ENCODE data around the gene EMC9.
"Not testable (repeated sequence)": the region's sequence is repeated elsewhere in the genome, so short reads cannot be mapped to it uniquely, and the experiment has no call there.

Gene EMC9

DNA sequence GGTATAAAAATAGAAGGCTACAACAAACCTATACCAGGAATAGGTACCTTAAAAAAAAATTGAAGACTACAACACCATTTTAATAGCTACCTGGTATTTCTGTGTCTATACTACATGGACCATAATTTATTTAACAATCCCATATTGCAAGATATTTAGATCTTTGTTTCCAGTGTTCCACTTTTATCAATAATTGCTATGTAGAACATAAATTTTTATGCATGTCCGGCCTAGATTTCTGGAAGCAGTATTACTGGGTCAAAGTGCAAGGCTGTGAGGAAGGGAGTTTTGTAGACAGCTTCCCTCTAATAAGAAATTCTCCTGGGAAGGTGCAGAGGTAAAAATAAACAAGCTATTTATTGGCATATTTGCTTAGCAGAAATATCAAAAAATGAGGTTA is 30.9 kb downstream of the EMC9 start:
- DNase-seq, result no peak

DNA sequence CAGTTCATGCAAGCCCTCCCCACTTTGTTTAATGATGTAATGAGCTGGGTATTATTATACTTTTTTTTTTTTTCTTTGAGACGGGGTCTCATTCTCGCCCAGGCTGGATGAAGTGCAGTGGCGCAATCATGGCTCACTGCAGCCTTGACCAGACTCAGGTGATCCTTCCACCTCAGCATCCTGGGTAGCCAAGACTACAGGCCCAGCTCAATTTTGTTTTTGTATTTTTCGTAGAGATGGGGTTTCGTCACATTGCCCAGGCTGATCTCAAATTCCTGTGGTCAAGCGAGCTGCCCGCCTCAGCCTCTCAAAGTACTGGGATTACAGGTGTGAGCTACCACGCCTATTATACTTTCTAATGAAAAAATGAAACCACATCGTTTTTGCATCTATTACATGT is 31.3 kb downstream of the EMC9 start:
- no peak for DNase-seq

DNA sequence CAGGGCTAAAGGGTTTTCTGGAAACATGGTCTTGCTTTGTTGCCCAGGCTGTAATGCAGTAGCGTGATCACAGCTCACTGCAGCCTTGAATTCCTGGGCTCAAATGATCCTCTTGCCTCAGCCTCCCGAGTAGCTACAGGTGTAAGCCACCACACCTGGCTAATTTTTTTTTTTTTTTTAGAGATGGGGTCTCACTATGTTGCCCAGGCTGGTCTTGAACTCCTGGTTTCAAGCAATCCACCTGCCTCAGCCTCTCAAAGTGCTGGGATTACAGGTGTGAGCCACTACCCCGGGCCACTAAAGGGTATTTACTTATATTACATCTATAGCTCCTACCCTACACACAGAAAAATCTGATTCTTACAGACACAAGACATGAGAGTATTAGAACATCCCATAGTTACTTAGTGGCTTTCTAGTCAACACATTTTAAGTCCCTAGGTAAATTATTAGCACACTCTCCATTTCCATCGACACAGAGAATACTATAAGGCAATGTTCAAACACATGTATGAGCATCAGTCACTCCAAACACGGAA is 33.0 kb downstream of the EMC9 start:
- no peak for DNase-seq

DNA sequence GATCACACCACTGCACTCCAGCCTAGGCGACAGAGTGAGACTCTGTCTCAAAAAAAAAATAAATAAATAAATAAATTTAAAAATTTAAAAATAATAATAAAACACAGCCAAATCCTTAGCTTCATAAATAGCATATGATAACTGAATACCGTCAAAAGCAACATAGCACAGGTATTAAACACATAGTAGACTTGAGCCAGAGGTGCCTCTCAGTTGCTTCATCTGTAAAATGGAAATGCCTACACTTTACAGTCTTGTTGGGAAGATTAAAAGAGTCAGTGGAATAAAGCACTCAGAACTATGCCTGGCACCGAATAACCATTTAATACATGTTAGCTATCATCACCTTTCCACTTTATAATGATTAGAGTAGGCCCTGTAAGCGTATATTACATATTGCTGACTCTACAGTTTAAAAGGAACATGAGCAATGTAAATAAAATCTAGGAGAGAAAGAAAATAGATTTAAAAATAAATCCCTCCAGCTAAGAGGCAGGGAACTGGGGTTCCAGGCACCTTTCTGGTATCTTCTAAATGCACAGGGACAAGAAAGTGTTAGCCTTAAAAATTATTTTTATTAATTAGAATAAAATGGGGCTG is 34.6 kb downstream of the EMC9 start:
- no peak for DNase-seq

DNA sequence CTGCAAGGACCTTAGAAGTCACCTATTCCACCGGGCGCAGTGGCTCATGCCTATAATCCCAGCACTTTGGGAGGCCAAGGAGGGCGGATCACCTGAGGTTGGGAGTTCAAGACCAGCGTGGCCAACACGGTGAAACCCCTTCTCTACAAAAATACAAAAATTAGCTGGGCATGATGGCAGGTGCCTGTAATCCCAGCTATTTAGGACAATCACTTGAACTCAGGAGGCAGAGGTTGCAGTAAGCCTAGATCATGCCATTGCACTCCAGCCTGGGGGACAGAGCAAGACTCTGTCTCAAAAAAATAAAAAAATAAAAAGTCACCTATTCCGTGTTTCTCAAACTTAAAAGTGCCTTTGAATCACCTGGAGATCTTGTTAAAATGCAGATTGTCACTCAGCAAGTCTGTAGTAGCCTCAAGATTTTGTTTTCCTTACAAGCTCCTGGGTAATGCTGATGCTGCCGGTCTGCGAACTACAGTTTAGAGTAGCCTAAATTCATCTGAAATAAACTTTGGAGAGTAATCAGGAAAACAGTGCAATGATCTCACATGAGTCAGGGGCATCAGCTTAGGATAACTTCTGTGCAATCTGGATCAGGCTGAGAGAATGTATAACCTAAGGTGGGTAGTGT is 35.7 kb downstream of the EMC9 start:
- DNase-seq, result not testable (repeated sequence)

DNA sequence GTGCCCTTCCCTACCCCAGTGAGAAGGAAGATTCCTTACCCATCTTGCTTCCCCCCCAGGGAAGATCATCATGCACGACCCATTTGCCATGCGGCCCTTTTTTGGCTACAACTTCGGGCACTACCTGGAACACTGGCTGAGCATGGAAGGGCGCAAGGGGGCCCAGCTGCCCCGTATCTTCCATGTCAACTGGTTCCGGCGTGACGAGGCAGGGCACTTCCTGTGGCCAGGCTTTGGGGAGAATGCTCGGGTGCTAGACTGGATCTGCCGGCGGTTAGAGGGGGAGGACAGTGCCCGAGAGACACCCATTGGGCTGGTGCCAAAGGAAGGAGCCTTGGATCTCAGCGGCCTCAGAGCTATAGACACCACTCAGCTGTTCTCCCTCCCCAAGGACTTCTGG is 37.9 kb downstream of the EMC9 start:
- DNase-seq, result no peak

DNA sequence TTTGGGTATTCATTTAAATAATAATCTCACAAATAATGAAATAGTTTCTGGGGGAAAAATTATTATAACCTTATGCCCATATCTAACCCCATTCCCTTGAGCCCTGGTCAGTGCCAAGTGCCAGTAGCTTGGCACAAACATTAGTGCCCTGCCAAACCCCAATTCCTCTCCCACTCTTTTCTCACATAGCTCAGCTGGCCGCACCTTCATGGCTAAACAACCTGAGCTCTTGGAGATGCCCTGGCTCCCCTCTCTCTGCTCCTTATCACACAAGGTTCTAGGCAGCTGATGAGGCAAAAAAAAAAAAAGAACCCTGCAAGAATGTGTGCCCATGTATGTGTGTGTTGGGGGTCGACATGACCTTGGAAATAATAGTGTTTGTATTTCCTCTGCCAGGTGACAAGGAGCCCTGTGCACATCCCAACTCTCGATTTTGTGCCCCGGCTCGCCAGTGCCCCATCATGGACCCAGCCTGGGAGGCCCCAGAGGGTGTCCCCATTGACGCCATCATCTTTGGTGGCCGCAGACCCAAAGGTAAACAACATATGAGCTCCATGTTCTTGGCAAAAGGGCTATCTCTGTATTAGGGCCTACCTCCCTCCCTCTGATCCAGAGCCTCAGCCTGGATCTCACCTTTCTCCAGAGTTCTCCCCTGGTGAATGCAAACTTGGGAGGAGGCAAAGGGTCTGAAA is 38.9 kb downstream of the EMC9 start:
- no peak for DNase-seq

- no peak for DNase-seq
These were observed 40.4 kb downstream of the EMC9 start for GRCh38 chr14:24100982-24101494.

- DNase-seq, result no peak
These were observed 41.0 kb downstream of the EMC9 start for GRCh38 chr14:24100197-24100981.

GRCh38 chr14:24098927-24099813 is 42.2 kb downstream of the EMC9 start:
- peak in 13 of 56 donors; percentile 7 to 49 (median 22) for DNase-seq

DNA sequence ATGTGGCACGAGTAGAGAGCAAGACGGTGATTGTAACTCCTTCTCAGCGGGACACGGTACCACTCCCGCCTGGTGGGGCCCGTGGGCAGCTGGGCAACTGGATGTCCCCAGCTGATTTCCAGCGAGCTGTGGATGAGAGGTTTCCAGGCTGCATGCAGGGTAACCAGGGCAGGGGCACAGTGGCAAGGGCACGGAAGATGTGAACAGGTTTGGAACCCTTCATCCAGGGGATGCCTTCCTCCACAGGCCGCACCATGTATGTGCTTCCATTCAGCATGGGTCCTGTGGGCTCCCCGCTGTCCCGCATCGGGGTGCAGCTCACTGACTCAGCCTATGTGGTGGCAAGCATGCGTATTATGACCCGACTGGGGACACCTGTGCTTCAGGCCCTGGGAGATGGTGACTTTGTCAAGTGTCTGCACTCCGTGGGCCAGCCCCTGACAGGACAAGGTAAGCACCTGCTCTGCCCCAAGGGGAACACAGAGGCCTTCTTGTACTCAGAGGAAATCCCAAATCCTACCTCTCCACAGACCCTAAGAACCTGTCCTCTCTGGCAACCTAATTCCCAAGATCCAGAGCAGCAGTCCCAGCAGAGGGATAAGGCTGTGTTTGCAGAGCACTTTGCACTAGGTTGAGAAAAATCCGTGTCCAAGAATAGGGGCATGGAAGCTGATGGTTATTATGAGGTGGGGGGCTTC is 43.0 kb downstream of the EMC9 start:
- no peak for DNase-seq

- no peak for DNase-seq
These were observed 44.7 kb downstream of the EMC9 start for GRCh38 chr14:24096545-24097181.

GRCh38 chr14:24095271-24096068 is 45.9 kb downstream of the EMC9 start:
- peak in 7 of 56 donors; percentile 12 to 32 (median 19) for DNase-seq

DNA sequence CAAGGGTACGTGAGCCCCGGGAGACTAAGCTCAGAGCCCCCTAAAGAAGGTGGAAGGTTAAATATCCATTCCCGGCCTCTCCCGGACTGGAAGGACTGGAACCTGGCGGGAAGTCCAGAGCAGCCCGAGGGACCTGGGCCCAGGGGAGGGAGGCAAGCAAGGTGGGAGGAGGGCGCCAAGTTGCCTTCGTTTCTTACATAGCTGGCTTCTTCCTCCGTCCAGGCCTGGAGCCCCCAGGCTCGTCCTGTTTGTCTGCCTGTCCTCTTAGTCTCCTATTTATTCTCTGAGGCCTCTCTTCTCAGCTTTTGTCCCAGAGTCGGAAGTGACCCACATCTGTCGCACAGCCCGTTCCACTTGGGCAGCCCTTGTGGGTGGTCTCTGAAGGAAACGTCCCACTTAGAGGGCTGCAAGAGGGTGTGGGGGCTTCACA is 46.5 kb downstream of the EMC9 start:
- DNase-seq, result no peak

GRCh38 chr14:24093901-24094840 is 47.2 kb downstream of the EMC9 start, which contains the start of gene PCK2:
Gene PCK2, plus strand, starts transcription at chr14:24094311. Its CDS starts 95 bp downstream, at chr14:24094406.
- peak in 51 of 56 donors; percentile 21 to 87 (median 58) for DNase-seq

DNA sequence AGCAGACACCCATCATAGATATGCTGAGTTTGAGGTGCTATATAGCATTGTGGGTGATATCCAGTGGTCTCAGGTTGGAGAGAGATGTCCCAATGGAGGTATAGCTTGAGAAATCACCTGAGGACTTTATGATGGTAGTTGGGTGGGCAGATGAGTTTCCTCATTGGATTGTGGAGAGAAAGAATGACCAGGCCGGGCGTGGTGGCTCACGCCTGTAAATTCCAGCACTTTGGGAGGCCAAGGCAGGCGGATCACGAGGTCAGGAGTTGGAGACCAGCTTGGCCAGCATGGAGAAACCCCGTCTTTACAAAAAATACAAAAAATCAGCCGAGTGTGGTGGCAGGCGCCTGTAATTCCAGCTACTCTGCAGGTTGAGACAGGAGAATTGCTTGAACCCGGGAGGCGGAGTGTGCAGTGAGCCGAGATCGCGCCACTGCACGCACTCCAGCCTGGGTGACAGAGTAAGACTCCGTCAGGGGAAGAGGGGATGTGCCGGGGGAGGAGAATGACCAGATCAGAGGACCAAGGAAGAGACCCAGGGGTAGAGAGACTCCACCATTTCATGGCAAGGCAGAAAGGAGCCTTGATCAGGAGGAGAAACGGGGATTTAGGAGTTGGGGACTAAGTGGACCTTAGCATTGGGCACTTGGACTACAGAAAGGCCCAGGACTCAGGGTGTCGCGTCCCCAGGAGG is 48.0 kb downstream of the EMC9 start:
- no peak for DNase-seq

All from nucleus accumbens (tissue), 56 donors.